ENCODE data around the gene MEIKIN. TPM values are rescaled to one million over a fixed set of nuclear protein-coding genes. Genes with fewer than 3 reads are reported as not detected.

MEIKIN gene
- total and polyA plus RNA-seq, 2 experiments from 2014 or later: not detected

- Histone ChIP-seq H3K27ac (ENCODE audit: low read depth) (no peak overlapping the region), H3K4me2 (no peak overlapping the region), H3K36me3 (ENCODE audit: insufficient read depth) (no peaks in the 10 kb centered on the region), H2AFZ (no peak overlapping the region), H4K20me1 (replicated peaks; ENCODE audit: insufficient read depth) (peaks cover 32% of the 10 kb centered on the region), H3K4me3 (no peak overlapping the region), H3K27me3 (ENCODE audit: insufficient read depth) (no peaks in the 10 kb centered on the region), H3K79me2 (replicated peaks; ENCODE audit: insufficient read depth) (peaks cover 96% of the 10 kb centered on the region), H3K4me1 (ENCODE audit: insufficient read depth) (no peaks in the 10 kb centered on the region), H3K9me2 (ENCODE audit: insufficient read depth) (no peaks in the 10 kb centered on the region), H3F3A (replicated peaks; ENCODE audit: low read depth) (no peaks in the 10 kb centered on the region)
- H3K36me3 Mint-ChIP-seq (ENCODE audit: low read depth): no peaks in the 10 kb centered on the region
- no peak for ATAC-seq
- peaks cover 2% of the 10 kb centered on the region; the same call in 1 of the 3 replicates for H3K4me1 Mint-ChIP-seq
- no peaks in the 10 kb centered on the region for H3K9me3 Mint-ChIP-seq
- no peak for DNase-seq (ENCODE audit: low spot score)
- H3K27me3 Mint-ChIP-seq (ENCODE audit: insufficient read depth, low read depth, poor library complexity): no peaks in the 10 kb centered on the region
- H3K4me3 Mint-ChIP-seq: no peak overlapping the region
- TF ChIP-seq, protein P1, sequence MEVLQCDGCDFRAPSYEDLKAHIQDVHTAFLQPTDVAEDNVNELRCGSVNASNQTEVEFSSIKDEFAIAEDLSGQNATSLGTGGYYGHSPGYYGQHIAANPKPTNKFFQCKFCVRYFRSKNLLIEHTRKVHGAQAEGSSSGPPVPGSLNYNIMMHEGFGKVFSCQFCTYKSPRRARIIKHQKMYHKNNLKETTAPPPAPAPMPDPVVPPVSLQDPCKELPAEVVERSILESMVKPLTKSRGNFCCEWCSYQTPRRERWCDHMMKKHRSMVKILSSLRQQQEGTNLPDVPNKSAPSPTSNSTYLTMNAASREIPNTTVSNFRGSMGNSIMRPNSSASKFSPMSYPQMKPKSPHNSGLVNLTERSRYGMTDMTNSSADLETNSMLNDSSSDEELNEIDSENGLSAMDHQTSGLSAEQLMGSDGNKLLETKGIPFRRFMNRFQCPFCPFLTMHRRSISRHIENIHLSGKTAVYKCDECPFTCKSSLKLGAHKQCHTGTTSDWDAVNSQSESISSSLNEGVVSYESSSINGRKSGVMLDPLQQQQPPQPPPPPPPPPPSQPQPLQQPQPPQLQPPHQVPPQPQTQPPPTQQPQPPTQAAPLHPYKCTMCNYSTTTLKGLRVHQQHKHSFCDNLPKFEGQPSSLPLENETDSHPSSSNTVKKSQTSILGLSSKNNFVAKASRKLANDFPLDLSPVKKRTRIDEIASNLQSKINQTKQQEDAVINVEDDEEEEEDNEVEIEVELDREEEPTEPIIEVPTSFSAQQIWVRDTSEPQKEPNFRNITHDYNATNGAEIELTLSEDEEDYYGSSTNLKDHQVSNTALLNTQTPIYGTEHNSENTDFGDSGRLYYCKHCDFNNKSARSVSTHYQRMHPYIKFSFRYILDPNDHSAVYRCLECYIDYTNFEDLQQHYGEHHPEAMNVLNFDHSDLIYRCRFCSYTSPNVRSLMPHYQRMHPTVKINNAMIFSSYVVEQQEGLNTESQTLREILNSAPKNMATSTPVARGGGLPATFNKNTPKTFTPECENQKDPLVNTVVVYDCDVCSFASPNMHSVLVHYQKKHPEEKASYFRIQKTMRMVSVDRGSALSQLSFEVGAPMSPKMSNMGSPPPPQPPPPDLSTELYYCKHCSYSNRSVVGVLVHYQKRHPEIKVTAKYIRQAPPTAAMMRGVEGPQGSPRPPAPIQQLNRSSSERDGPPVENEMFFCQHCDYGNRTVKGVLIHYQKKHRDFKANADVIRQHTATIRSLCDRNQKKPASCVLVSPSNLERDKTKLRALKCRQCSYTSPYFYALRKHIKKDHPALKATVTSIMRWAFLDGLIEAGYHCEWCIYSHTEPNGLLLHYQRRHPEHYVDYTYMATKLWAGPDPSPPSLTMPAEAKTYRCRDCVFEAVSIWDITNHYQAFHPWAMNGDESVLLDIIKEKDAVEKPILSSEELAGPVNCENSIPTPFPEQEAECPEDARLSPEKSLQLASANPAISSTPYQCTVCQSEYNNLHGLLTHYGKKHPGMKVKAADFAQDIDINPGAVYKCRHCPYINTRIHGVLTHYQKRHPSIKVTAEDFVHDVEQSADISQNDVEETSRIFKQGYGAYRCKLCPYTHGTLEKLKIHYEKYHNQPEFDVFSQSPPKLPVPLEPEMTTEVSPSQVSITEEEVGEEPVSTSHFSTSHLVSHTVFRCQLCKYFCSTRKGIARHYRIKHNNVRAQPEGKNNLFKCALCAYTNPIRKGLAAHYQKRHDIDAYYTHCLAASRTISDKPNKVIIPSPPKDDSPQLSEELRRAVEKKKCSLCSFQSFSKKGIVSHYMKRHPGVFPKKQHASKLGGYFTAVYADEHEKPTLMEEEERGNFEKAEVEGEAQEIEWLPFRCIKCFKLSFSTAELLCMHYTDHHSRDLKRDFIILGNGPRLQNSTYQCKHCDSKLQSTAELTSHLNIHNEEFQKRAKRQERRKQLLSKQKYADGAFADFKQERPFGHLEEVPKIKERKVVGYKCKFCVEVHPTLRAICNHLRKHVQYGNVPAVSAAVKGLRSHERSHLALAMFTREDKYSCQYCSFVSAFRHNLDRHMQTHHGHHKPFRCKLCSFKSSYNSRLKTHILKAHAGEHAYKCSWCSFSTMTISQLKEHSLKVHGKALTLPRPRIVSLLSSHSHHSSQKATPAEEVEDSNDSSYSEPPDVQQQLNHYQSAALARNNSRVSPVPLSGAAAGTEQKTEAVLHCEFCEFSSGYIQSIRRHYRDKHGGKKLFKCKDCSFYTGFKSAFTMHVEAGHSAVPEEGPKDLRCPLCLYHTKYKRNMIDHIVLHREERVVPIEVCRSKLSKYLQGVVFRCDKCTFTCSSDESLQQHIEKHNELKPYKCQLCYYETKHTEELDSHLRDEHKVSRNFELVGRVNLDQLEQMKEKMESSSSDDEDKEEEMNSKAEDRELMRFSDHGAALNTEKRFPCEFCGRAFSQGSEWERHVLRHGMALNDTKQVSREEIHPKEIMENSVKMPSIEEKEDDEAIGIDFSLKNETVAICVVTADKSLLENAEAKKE (CRISPR knock-in tag; IDR thresholded peaks at IDR 0.05): no peak
- no peak for TF ChIP-seq CTCF (conservative IDR thresholded peaks at IDR 0.05; ENCODE audit: low read depth in 2 of 2)
- no peak for TF ChIP-seq ZNF331 (CRISPR knock-in tag; IDR thresholded peaks at IDR 0.05; ENCODE audit: low read depth)
- no peak for TF ChIP-seq POLR2AphosphoS5 (IDR thresholded peaks at IDR 0.05; ENCODE audit: low read depth)
- TF ChIP-seq EZH2 (IDR thresholded peaks at IDR 0.05; ENCODE audit: low read depth, unreplicated experiment): no peak
- TF ChIP-seq EZH2phosphoT487 (IDR thresholded peaks at IDR 0.05; ENCODE audit: unreplicated experiment): no peak
- no peak for TF ChIP-seq STAT1 (IDR thresholded peaks at IDR 0.05; ENCODE audit: unreplicated experiment)
- TF ChIP-seq NANOG (IDR thresholded peaks at IDR 0.05; ENCODE audit: borderline replicate concordance): no peak
- TF ChIP-seq ZNF114 (CRISPR knock-in tag; IDR thresholded peaks at IDR 0.05): no peak
- TF ChIP-seq, protein P2, sequence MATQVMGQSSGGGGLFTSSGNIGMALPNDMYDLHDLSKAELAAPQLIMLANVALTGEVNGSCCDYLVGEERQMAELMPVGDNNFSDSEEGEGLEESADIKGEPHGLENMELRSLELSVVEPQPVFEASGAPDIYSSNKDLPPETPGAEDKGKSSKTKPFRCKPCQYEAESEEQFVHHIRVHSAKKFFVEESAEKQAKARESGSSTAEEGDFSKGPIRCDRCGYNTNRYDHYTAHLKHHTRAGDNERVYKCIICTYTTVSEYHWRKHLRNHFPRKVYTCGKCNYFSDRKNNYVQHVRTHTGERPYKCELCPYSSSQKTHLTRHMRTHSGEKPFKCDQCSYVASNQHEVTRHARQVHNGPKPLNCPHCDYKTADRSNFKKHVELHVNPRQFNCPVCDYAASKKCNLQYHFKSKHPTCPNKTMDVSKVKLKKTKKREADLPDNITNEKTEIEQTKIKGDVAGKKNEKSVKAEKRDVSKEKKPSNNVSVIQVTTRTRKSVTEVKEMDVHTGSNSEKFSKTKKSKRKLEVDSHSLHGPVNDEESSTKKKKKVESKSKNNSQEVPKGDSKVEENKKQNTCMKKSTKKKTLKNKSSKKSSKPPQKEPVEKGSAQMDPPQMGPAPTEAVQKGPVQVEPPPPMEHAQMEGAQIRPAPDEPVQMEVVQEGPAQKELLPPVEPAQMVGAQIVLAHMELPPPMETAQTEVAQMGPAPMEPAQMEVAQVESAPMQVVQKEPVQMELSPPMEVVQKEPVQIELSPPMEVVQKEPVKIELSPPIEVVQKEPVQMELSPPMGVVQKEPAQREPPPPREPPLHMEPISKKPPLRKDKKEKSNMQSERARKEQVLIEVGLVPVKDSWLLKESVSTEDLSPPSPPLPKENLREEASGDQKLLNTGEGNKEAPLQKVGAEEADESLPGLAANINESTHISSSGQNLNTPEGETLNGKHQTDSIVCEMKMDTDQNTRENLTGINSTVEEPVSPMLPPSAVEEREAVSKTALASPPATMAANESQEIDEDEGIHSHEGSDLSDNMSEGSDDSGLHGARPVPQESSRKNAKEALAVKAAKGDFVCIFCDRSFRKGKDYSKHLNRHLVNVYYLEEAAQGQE (IDR thresholded peaks at IDR 0.05; ENCODE audit: unreplicated experiment): no peak
- no peak for TF ChIP-seq JUNB (IDR thresholded peaks at IDR 0.05; ENCODE audit: unreplicated experiment)
- no peak for TF ChIP-seq CREB1 (CRISPR knock-in tag; IDR thresholded peaks at IDR 0.05; ENCODE audit: low read depth)
- TF ChIP-seq ETS1 (IDR thresholded peaks at IDR 0.05): no peak
- no peak overlapping the region for H3K27ac Mint-ChIP-seq
Observed at GRCh38 chr5:131789765-131790164, 155.7 kb downstream of the MEIKIN start.
